HG03045 (cell line): ENCODE results near the gene ARHGEF17.
"Not testable (repeated sequence)": the region's sequence is repeated elsewhere in the genome, so short reads cannot be mapped to it uniquely, and the experiment has no call there.

Experiments
- ATAC-seq: cut with Tn5 transposase; IDR thresholded peaks from one replicate; pipeline ENCODE4 v1.9.1; 2021; ENCODE audit warnings: mild to moderate bottlenecking, moderate library complexity; ENCODE audit not compliant: unreplicated experiment

Gene ARHGEF17, protein sequence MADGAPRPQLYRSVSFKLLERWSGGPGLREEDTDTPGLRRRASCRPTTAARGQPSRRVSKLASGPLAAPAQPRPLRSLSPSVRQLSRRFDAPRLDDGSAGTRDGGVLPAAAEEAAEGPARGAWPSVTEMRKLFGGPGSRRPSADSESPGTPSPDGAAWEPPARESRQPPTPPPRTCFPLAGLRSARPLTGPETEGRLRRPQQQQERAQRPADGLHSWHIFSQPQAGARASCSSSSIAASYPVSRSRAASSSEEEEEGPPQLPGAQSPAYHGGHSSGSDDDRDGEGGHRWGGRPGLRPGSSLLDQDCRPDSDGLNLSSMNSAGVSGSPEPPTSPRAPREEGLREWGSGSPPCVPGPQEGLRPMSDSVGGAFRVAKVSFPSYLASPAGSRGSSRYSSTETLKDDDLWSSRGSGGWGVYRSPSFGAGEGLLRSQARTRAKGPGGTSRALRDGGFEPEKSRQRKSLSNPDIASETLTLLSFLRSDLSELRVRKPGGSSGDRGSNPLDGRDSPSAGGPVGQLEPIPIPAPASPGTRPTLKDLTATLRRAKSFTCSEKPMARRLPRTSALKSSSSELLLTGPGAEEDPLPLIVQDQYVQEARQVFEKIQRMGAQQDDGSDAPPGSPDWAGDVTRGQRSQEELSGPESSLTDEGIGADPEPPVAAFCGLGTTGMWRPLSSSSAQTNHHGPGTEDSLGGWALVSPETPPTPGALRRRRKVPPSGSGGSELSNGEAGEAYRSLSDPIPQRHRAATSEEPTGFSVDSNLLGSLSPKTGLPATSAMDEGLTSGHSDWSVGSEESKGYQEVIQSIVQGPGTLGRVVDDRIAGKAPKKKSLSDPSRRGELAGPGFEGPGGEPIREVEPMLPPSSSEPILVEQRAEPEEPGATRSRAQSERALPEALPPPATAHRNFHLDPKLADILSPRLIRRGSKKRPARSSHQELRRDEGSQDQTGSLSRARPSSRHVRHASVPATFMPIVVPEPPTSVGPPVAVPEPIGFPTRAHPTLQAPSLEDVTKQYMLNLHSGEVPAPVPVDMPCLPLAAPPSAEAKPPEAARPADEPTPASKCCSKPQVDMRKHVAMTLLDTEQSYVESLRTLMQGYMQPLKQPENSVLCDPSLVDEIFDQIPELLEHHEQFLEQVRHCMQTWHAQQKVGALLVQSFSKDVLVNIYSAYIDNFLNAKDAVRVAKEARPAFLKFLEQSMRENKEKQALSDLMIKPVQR (N-terminal part only)

DNA sequence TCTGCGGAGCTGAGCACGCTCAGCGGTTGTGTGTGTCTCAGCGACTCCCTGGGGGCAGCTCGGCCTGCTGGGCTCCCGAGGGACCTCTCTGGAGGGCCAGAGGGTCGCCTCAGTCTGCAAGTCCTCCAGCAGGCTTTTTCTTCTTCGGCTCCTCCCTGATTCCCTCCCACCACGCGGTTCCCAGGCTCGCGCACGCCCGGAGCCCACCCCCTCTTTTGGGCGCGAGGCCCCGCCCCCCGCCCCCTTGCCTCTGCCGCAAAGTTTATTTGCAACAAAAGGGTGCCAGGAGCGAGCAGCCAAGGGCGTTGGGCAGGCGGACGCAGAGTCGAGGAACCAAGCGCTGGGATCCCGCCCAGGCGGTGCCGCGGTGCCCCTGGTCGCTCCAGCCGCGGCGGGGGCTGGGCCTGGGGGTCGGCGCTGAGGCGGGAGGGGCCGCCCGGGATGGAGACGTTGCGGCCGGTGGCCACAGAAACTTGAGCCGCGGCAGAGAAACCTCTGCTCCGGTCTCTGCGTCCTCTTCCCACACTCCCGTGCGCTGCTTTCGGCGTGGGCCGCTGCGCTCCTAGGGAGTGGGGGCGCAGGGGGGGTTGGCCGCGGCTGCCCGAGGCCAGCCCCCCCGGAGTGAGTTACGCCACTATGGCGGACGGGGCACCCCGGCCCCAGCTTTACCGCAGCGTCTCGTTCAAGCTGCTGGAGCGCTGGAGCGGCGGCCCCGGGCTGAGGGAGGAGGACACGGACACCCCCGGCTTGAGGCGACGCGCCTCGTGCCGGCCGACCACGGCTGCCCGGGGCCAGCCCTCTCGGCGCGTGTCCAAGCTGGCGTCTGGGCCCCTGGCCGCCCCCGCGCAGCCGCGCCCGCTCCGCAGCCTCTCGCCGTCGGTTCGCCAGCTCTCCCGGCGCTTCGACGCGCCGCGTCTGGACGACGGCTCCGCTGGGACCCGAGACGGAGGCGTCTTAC is at the start of gene ARHGEF17:
TSS of gene ARHGEF17 (plus strand) at position 274 of the 958 bp plus-strand sequence. CDS start at position 637, 363 bp downstream.
- peak; percentile 33 for ATAC-seq

DNA sequence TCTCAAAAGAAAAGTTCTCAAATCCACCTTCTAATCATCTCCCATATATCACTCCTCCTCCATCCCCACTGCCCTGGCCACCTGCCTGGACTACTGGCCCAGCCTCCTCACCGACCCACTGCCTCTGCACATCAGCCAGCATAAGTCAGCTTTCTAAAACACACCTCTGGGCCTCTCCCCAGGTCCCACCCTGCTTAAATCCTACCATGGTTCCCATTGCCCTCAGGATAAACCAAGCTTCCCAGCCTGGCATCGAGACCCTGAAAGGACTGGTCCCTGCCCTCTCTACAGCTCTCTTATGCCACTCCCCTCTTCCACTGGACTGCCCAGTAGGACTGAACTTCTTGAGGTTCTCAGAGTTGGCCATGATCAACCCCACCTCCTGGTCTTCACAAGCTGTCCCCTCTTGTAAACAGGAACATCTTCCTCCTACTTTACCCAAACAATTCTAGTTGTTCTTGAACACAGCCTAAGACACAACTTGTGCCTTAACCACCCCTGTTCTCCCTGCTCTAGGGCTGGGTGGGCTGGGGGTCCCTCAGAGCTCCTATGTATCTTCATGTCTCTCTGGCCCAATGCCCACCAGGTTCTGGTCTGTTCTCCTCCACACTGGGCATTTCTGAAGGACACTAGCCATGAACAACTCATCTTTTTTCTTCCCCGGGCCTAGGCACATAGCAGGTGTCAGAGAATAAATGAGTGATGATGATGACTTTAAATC is 48.5 kb upstream of the ARHGEF17 start:
- no peak for ATAC-seq

- ATAC-seq, result no peak
These were observed 48.0 kb upstream of the ARHGEF17 start for GRCh38 chr11:73260127-73260457.

- no peak for ATAC-seq
These were observed 45.1 kb upstream of the ARHGEF17 start for GRCh38 chr11:73262851-73263495.

DNA sequence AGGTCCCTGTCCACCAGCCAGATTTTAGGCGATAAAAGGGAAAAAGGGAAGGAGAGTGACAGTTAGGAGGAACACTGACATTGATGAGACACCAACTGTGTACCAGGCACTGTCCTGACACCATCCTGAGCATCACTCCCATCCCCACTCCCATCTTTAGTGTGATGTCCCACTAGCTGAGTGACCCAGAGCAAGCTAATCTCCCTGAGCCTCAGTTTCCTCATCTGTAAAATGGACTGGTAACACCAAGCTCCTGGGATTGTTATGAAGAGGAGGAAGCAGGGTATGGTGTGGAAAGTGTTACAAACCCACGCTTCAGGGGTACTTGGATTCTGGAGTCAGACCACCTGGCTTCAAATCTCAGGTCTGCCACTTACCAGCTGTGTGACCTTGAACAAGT is 44.4 kb upstream of the ARHGEF17 start:
- ATAC-seq, result no peak

GRCh38 chr11:73265278-73265810 is 42.7 kb upstream of the ARHGEF17 start:
- ATAC-seq, result no peak

GRCh38 chr11:73265853-73266645 is 42.0 kb upstream of the ARHGEF17 start:
- ATAC-seq, result no peak

- no peak for ATAC-seq
These were observed 41.4 kb upstream of the ARHGEF17 start for GRCh38 chr11:73266646-73267020.

- no peak for ATAC-seq
These were observed 40.8 kb upstream of the ARHGEF17 start for GRCh38 chr11:73267122-73267846.

DNA sequence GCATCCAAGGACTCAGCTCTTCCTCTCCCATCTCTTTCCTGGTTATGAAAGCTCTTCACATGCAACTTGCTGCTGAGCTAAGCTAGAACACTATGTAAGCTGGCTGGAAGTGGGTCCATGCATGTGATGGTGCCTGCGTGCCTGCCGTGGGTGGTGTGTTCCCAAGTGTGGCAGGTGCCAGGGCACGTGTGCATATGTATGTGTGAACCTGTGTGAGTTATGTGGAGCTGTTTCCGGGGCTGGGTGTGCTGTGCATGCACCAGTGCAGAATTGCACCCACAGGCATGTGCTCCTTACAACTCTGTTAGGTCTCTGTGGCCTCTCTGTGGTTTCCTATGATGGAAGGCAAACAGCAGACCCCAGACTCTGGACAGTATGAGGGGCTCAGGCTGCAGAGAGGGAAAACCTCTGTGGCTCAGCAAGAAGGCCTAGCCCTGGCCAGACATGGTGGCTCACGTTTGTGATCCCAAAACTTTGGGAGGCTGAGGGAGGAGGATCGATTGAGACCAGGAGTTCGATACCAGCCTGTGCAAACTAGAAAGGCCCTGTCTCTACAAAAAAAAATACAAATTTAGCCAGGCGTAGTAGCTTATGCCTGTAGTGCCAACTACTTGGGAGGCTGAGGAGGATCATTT is 40.1 kb upstream of the ARHGEF17 start:
- ATAC-seq, result no peak

- ATAC-seq, result no peak
These were observed 39.3 kb upstream of the ARHGEF17 start for GRCh38 chr11:73268671-73269271.

DNA sequence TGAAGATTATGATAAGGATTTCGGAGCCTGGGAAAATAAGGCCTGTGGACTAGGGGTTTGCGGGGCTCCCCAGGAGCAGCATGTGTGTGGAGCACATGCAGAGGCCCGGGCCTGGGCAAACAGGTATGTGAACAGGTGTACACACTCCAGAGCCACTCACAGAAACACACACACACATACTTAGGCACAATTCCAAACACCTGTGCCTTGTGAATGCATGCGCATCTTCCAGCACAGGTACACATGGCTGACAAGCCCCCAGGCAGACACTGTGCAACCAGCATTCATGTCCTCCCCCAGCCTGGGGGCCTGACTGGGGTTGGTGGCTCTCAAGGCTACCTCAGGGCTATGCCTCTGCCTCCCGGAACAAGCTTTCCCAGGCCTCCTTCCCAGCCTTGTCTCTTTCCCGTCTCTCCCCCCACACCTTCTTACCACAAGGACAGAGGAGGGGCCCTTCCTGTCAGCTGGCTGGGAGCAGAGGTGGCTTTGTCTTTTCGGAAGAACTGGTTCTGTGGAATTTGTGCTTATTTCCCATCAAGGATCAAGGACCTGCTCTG is 38.5 kb upstream of the ARHGEF17 start:
- no peak for ATAC-seq

DNA sequence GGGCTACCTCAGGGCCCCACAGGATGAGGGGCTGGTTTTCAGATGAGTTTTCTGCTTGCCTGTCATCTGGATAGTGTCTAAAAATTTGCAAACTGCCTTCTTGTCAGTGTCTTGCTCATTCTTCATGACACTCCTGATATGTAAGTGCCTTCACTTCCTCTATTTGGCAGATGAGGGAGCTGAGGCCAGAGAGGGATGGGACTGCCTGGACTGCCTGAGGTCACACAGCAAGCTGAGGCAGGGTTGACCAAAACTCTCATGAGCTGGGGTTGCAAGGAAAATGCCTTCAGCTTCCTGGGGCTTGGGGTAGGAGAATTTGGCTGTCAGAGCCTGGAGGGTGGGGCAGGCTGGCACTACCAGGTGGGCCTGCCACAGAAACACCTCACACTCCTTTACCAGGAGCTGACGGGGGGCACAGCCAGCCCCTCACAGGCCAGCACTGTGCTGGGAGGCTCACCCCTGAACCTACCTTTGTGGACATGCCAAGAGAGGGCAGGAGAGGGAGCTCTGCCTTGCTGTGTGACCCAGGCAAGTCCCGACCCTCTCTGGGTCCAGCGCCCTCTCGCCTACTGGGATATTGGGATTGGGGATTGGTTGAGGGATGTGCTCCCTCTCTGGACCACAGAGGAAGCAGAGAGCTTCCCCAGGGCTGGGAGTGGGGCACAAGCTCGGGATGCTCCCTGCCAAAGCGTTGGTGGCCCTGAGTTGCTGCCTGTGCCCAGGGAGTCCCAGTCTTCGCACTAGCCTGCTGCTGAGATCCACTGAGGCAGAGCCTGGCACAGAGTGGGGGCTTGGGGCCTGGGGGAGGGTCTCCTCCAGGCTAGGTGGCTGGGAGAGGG is 37.8 kb upstream of the ARHGEF17 start:
- ATAC-seq, result no peak

GRCh38 chr11:73270855-73271477 is 37.1 kb upstream of the ARHGEF17 start:
- no peak for ATAC-seq

- ATAC-seq, result not testable (repeated sequence)
These were observed 36.6 kb upstream of the ARHGEF17 start for GRCh38 chr11:73271478-73271865.
